SK-N-SH treated with all-trans-retinoic acid at 6 μM for 48 hours (cell line): ENCODE data around the gene WSCD2.

Experiments
- CSDC2 ChIP-seq: fragments of 250-450 bp; sonication (Bioruptor Pico); IDR thresholded peaks from 2 replicates; pipeline ENCODE4 v1.5.0; 2020; ENCODE audit warnings: mild to moderate bottlenecking, moderate library complexity
- ESRRG ChIP-seq: fragments of 250-450 bp; sonication (Bioruptor Pico); IDR thresholded peaks from 2 replicates; pipeline ENCODE4 v1.6.1; 2021; ENCODE audit warnings: mild to moderate bottlenecking
- ISL1 ChIP-seq: fragments of 250-450 bp; sonication (Bioruptor Pico); IDR thresholded peaks from 2 replicates; pipeline ENCODE4 v2.1.2; 2022; ENCODE audit warnings: mild to moderate bottlenecking, moderate library complexity
- OSR1 ChIP-seq: fragments of 250-450 bp; sonication (Bioruptor Pico); IDR thresholded peaks from 2 replicates; pipeline ENCODE4 v1.8.0; 2022; ENCODE audit warnings: moderate library complexity, mild to moderate bottlenecking, inconsistent platforms
- TCF4 ChIP-seq: fragments of 250-450 bp; sonication (Bioruptor Pico); IDR thresholded peaks from 2 replicates; pipeline ENCODE4 v1.8.0; 2021; ENCODE audit warnings: mild to moderate bottlenecking, moderate library complexity, borderline replicate concordance
- ZNF565 ChIP-seq: fragments of 450-650 bp; formaldehyde crosslinking; conservative IDR thresholded peaks from 2 replicates; pipeline ENCODE4 v1.5.0; 2020; ENCODE audit warnings: low read depth, mild to moderate bottlenecking, moderate library complexity
- ZNF70 ChIP-seq: fragments of 450-650 bp; formaldehyde crosslinking; IDR thresholded peaks from 2 replicates; pipeline ENCODE4 v1.5.0; 2020; ENCODE audit warnings: mild to moderate bottlenecking, moderate library complexity
- TF ChIP-seq, protein P1 (sequence below): fragments of 250-450 bp; sonication (Bioruptor Pico); IDR thresholded peaks from 2 replicates; pipeline ENCODE4 v1.5.1; 2020; ENCODE audit warnings: low read depth, mild to moderate bottlenecking, moderate library complexity
- TF ChIP-seq, protein P2 (sequence below): fragments of 250-450 bp; sonication (Bioruptor Pico); IDR thresholded peaks from 2 replicates; pipeline ENCODE4 v1.8.0; 2020; ENCODE audit warnings: mild to moderate bottlenecking, moderate library complexity, borderline replicate concordance
- TF ChIP-seq, protein P3 (sequence below): fragments of 250-450 bp; sonication (Bioruptor Pico); IDR thresholded peaks from 2 replicates; pipeline ENCODE4 v1.5.0; 2020; ENCODE audit warnings: mild to moderate bottlenecking, moderate library complexity

DNA sequence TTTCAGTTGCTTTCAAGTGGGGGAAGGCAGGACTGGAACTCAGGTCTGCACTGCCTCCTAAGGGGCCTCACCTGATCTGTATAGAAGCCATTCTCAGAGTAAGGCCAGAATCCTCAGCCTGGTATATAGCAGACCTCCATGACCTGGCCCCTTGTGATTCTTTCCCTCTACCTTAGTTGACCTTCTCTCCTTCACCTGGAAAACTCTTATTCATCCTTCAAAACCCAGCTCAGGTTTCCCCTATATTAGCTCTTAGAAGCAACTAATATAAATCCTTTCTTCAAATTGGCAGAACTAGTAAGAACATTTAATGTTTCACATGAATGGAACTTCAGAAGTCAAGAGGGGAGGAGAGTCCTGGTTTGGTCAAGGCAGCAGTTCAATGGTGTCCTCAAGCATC, 26.0 kb upstream of the WSCD2 start:
- TF ChIP-seq, protein P1, sequence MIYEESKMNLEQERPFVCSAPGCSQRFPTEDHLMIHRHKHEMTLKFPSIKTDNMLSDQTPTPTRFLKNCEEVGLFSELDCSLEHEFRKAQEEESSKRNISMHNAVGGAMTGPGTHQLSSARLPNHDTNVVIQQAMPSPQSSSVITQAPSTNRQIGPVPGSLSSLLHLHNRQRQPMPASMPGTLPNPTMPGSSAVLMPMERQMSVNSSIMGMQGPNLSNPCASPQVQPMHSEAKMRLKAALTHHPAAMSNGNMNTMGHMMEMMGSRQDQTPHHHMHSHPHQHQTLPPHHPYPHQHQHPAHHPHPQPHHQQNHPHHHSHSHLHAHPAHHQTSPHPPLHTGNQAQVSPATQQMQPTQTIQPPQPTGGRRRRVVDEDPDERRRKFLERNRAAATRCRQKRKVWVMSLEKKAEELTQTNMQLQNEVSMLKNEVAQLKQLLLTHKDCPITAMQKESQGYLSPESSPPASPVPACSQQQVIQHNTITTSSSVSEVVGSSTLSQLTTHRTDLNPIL (CRISPR knock-in tag) = no peak
- TF ChIP-seq, protein P2, sequence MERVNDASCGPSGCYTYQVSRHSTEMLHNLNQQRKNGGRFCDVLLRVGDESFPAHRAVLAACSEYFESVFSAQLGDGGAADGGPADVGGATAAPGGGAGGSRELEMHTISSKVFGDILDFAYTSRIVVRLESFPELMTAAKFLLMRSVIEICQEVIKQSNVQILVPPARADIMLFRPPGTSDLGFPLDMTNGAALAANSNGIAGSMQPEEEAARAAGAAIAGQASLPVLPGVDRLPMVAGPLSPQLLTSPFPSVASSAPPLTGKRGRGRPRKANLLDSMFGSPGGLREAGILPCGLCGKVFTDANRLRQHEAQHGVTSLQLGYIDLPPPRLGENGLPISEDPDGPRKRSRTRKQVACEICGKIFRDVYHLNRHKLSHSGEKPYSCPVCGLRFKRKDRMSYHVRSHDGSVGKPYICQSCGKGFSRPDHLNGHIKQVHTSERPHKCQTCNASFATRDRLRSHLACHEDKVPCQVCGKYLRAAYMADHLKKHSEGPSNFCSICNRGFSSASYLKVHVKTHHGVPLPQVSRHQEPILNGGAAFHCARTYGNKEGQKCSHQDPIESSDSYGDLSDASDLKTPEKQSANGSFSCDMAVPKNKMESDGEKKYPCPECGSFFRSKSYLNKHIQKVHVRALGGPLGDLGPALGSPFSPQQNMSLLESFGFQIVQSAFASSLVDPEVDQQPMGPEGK = no peak
- TF ChIP-seq, protein P3, sequence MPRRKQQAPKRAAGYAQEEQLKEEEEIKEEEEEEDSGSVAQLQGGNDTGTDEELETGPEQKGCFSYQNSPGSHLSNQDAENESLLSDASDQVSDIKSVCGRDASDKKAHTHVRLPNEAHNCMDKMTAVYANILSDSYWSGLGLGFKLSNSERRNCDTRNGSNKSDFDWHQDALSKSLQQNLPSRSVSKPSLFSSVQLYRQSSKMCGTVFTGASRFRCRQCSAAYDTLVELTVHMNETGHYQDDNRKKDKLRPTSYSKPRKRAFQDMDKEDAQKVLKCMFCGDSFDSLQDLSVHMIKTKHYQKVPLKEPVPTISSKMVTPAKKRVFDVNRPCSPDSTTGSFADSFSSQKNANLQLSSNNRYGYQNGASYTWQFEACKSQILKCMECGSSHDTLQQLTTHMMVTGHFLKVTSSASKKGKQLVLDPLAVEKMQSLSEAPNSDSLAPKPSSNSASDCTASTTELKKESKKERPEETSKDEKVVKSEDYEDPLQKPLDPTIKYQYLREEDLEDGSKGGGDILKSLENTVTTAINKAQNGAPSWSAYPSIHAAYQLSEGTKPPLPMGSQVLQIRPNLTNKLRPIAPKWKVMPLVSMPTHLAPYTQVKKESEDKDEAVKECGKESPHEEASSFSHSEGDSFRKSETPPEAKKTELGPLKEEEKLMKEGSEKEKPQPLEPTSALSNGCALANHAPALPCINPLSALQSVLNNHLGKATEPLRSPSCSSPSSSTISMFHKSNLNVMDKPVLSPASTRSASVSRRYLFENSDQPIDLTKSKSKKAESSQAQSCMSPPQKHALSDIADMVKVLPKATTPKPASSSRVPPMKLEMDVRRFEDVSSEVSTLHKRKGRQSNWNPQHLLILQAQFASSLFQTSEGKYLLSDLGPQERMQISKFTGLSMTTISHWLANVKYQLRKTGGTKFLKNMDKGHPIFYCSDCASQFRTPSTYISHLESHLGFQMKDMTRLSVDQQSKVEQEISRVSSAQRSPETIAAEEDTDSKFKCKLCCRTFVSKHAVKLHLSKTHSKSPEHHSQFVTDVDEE (CRISPR knock-in tag) = no peak
- TF ChIP-seq TCF4 (no peak), ZNF70 (CRISPR knock-in tag) (no peak), ZNF565 (CRISPR knock-in tag) (no peak), OSR1 (CRISPR knock-in tag) (no peak), CSDC2 (no peak), ESRRG (CRISPR knock-in tag) (no peak), ISL1 (no peak)
